HG03280 (cell line): Measurements from ENCODE around the gene RBFOX2.
"Not testable (repeated sequence)": the region's sequence is repeated elsewhere in the genome, so short reads cannot be mapped to it uniquely, and the experiment has no call there.

Source experiments
- ATAC-seq: cut with Tn5 transposase; IDR thresholded peaks from one replicate; pipeline ENCODE4 v1.9.1; 2021; ENCODE audit warnings: mild to moderate bottlenecking, moderate library complexity; ENCODE audit not compliant: unreplicated experiment

RBFOX2 gene

DNA sequence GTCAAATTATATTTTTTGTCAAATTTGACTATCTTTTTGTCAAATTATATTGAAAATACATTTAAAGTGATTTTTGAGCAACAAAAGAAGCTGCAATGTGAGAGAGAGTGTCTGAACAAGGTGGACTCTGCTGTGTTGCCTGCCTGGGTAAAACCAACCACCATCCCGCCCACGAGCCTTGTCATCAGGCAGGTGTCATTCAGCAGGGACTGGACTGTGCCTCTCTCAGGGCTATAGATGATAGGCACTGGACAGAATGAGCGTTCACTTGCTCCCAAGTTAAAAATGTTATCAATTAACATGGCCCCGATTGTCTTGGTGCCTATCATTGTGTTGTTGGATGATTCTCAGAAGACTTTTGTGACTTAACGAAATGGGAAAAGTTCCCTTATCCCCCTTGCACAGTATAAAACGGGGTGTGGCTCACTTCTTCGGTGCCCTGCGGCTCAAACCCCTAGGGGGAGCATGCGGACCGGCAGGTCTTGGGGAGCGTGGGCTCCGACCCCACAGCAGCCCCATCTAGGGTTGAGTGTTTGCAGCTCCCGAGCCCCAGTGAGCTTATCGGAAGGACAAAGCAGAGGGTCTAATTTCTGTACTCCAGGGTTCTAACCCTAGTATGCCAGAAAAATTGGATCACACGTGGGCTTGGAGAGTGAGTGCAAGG, 309.3 kb downstream of the RBFOX2 start:
- ATAC-seq = no peak

DNA sequence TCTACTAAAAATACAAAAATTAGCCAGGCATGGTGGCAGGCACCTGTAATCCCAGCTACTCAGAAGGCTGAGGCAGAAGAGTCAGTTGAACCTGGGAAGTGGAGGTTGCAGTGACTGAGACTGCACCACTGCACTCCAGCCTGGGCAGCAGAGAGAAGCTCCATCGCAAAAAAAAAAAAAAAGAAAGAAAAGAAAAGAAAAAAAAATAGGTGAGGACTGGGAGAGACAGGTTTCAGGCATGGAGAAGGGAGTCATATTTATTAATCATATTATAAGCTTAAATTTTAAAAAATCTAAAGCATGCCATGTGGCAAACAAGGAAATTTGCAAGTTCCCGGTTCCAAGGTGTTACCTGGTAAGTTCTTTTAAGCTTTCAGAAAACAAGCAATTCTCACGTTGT, 311.1 kb downstream of the RBFOX2 start, which contains the start of gene APOL5:
Gene APOL5 (plus strand): TSS at position 301 of the 400 bp plus-strand sequence. CDS start 0 bp downstream, at position 301.
- no peak for ATAC-seq

DNA sequence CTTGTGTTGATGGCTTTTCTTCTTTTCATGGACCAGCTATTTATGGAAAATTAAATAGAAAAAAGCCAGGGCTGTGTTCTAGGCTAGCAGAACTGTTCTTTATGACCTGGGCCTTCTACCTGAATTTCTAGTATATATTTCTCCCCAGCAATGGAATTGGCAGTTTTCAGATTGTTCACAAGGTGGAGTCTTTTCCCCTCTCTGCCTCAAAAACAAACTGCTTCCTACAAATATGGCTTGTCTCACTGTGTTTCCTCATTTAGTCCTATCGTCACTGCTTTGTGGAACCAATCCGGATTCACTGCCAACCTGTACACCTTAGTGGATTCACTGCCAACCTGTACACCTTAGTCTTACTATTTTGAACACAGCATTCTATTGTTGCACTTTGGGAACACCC, 316.0 kb downstream of the RBFOX2 start:
- ATAC-seq = no peak

DNA sequence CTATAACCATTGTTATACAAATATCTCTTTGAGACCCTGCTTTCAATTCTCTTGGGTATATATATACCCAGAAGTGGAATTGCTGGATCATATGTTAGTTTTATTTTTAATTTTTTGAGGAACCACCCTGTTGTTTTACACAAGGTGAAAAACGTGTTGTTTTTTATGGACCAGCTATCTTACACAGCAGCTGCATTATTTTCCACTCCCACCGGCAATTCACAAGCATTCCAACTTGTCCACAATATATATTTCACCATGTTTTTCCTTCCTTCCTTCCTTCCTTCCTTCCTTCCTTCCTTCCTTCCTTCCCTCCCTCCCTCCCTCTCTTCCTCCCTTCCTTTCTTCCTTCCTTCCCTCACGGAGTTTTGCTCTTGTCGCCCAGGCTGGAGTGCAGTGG, 317.3 kb downstream of the RBFOX2 start:
- ATAC-seq = no peak

DNA sequence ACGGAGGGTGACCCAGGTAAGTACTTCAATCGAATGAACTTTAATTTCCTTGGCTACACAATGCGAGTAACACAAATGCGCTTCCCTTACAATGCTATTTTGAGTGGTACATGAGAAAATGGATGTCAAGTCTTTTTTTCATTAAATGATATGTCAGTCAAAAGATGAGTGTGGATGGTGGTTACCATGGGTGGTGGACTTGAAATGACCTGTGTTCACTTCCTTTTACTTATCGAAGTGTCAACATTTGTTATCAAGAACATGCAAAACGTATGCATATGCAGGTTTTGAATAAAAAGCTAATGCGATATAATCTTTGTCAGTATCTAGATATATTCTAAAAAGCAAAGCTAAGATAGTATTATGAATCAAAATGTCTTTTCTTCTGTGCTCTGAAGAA, 319.7 kb downstream of the RBFOX2 start:
- no peak for ATAC-seq

DNA sequence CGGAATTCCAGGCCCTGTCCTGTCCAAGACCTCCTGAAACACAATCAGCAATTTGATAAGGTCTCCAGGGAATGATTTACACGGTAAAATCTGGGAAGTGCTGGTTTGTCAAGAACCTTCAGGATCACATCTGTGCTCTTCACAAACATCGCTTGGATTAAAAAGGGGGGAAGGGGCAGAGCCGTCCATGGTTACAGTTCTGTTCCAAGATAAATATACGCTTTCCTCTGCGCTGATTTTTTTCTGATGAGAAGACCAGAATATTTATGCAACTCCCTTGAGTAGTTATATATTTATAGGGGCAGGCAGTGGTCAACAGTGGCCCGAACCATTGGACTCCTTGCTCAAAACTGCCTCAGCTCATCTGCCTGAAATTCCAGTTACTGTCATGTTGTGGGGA, 320.2 kb downstream of the RBFOX2 start:
- ATAC-seq = no peak

DNA sequence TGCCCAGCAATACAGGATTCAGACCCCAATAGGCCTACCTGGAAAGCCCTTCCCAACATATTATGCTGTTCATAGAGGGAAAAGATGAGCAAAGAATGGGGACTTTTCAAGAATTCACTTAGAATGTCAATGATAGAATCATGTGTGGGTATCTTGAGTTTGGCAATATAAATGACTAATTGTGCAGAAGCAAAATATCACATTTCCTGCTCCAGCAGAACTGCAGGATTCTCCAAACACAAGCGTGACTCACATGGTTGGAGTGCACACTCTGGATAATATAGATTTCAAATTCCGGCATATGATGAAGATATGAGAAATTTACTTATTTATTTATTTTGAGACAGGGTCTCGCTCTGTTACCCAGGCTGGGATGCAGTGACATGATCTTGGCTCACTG, 323.5 kb downstream of the RBFOX2 start:
- no peak for ATAC-seq

DNA sequence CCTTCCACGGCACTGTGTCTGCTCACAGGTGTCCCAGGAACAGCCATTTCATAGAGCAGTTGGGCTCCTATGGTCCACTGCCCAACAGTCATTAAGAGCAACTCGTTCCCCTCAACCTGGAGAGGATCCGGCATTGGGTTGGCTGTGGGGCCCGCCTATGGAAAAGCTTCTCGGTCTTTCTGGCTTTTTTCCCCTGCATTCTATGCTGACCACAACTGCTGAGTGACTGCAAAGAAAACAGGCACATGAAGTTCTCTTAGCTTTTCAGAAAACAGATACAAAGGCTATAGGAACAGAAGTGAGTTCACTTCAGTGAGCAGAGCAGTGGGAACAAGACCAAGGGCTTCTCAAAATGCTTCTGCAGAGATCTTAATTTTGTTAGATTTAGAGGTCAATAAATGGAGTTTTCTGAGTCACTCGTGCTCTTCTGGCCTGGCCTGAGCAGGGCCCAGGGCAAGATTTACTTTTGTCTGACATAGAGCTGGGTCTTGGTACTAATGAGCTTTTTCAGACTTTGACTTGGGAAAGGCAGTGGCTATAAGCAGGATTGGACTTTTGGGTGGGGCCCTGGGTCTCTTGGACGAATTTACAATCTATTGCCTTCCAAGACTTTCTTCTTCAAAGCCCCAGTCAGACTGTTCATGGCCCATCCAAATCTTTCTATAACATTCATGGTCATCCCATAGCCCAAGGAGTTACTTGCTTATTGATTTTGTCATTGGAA, 324.6 kb downstream of the RBFOX2 start:
- no peak for ATAC-seq

DNA sequence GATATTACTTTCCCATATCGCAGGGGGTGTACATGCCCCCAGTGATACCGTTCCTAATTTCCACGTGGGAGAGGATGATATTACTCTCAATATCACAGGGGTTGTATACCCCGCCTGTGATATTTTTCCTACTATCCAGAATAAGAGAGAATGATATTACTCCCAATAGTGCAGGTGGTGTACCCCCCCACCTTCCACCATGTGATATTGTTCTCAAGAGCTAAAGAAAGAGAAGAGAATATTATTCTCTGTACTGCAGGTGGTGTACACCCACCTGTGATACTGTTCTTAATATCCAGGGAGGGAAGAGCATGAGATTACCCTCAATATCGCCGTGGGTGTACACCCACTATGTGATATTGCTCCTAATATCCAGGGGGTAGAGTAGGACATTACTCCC, 328.8 kb downstream of the RBFOX2 start:
- ATAC-seq = not testable (repeated sequence)

DNA sequence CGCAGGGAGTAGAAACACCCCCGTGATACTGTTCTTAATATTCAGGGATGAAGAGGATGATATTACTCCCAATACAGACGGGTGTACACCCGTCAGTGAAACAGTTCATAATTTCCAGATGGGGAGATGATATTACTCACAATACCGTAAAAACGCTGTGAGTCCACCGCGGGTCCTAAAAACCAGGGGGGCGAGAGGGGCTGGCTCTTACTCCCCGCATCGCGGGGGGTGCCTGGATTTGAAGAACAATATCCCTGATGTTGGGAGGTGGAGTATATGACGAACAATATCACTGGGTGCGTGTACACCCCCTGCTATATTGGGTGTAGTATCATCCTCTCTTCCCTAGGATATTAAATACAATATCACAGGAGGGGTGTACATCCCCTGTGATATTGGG, 331.5 kb downstream of the RBFOX2 start:
- ATAC-seq = no peak

DNA sequence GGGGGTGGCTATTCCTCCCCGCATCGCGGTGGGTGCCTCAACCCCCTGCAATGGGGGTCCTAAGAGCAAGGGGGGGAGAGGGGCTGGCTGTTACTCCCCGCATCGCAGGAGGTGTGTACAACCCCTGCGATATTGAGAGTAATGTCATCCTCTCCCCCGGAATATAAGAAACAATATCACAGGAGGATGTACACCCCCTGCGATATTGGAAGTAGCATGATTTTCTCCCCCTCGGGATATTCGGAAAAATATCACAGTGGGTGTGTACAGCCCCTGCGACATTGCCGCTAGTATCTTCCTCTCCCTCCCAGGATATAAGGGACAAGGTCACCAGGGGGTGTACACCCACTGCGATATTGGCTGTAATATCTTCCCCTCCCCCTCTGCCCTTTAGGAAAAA, 333.4 kb downstream of the RBFOX2 start:
- no peak for ATAC-seq

DNA sequence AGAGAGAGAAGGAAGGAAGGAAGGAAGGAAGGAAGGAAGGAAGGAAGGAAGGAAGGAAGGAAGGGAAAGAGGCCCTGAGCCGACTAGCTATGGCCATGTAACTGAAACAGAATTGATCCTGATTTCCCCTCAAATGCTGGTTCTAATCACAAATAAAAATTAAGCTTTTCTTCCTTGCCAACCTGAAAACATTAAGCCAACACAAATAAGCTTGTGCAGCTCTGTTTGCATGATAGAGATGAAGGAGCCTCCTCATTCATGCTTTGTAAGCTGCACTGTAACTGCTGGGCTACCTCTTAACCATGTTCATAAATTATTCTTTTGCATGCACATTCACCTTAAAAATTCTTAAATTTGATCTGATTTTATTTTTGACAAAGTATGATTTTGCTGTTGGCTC, 338.6 kb downstream of the RBFOX2 start:
- ATAC-seq = no peak

DNA sequence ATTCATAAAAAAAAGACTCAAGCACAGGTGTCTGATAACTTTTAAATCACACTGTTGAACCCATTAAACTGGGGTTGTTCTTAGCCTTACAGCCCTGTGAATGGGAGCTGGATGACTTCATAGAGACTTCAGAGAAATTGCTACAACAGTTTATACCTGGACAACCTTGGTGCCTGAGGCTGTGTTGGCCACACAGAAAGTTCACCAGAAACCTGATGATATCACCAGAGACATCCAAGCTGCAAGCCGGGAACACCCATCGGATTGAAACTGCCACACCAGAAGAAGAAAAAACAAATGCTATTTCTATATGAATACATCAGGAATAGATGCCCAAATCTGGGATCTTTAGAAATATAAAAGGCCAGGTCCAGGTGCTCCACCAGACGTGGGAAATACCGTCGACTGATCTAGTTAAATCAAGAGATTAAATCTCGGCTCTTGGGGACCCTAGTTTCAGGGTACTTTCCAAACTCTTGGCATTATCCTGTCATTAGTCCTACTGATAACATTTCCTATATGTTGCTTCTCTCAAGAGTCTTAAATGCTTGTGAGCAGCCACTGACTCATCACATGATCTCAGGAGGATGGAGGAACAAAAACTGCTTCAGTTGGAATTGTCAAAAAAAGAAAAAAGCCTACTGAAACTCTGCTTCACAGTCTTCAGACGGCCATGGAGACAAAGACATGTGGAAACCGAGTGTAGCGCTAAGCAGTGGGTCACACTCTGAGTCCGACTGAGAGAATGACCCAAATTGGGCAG, 339.5 kb downstream of the RBFOX2 start:
- no peak for ATAC-seq
